IMR-90 (cell line): ENCODE data around the gene BARD1. TPM values are rescaled to one million over a fixed set of nuclear protein-coding genes. Genes with fewer than 3 reads are reported as not detected.

Source experiments
- ATAC-seq: fragments of 200-7000 bp; cut with Tn5 transposase; 2 replicates; pipeline ENCODE4 v1.9.1; 2020; ENCODE audit warnings: low read depth, mild to moderate bottlenecking, moderate library complexity
- BruUV-seq: library from RNA; stranded (reverse); fragments of 400-500 nt; replicated peaks from 2 replicates; lab custom pipeline; 2021; lab: Mats Ljungman, UMichigan
- CTCF ChIA-PET: fragments of 300-600 bp; formaldehyde crosslinking; extraction: SDS; loops from one replicate; lab custom pipeline; 2021; ENCODE audit warnings: antibody characterized with exemption; lab: Yijun Ruan, JAX
- POLR2A ChIA-PET: fragments of 300-600 bp; sonication (Branson Sonifier 250); formaldehyde crosslinking; loops from one replicate; lab custom pipeline; 2022; ENCODE audit warnings: antibody characterized with exemption; ENCODE audit not compliant: unreplicated experiment; lab: Charles Lee
- DNase-seq: peaks from one replicate; pipeline ENCODE4 v3.0.0; 2013
- H2AFZ ChIP-seq: replicated peaks from 2 replicates; pipeline ENCODE3; 2013; ENCODE audit warnings: low read length, mild to moderate bottlenecking; ENCODE audit not compliant: poor library complexity
- H2AK5ac ChIP-seq: 2 replicates; pipeline ENCODE4 v1.6.1; 2013; ENCODE audit warnings: low read depth, low read length, inconsistent platforms
- H2AK9ac ChIP-seq: replicated peaks from 2 replicates; pipeline ENCODE3; 2013; ENCODE audit warnings: mild to moderate bottlenecking, low read depth, low read length, moderate library complexity; ENCODE audit not compliant: poor library complexity
- H2BK120ac ChIP-seq: 2 replicates; pipeline ENCODE4 v1.6.1; 2013; ENCODE audit warnings: low read depth, low read length, inconsistent platforms
- H2BK15ac ChIP-seq: 3 replicates; pipeline ENCODE4 v1.6.1; 2013; ENCODE audit warnings: low read depth, low read length, inconsistent platforms
- H2BK20ac ChIP-seq: 2 replicates; pipeline ENCODE4 v1.6.1; 2013; ENCODE audit warnings: low read depth, mild to moderate bottlenecking, inconsistent platforms, low read length, moderate library complexity
- H2BK5ac ChIP-seq: 2 replicates; pipeline ENCODE4 v1.6.1; 2013; ENCODE audit warnings: mild to moderate bottlenecking, low read depth, low read length, inconsistent platforms; ENCODE audit not compliant: poor library complexity, severe bottlenecking
- H3K14ac ChIP-seq: replicated peaks from 2 replicates; pipeline ENCODE4 v1.6.1; 2013; ENCODE audit warnings: low read depth, low read length, inconsistent platforms
- H3K18ac ChIP-seq: 2 replicates; pipeline ENCODE4 v1.6.1; 2013; ENCODE audit warnings: low read depth, low read length, control low read depth
- H3K23ac ChIP-seq: 2 replicates; pipeline ENCODE4 v1.6.1; 2013; ENCODE audit warnings: low read depth, low read length, inconsistent platforms
- H3K27ac ChIP-seq: 2 replicates; pipeline ENCODE4 v1.5.1; 2013; ENCODE audit warnings: mild to moderate bottlenecking, control low read depth, low read length; ENCODE audit not compliant: insufficient read depth
- H3K27me3 ChIP-seq: 2 replicates; pipeline ENCODE4 v1.6.1; 2013; ENCODE audit warnings: low read length; ENCODE audit not compliant: control insufficient read depth, insufficient read depth
- H3K36me3 ChIP-seq: 2 replicates; pipeline ENCODE4 v1.6.1; 2013; ENCODE audit warnings: low read length, mixed read lengths; ENCODE audit not compliant: control insufficient read depth, insufficient read depth
- H3K4ac ChIP-seq: 2 replicates; pipeline ENCODE4 v1.6.1; 2013; ENCODE audit warnings: low read depth, low read length, inconsistent platforms
- H3K4me1 ChIP-seq: 2 replicates; pipeline ENCODE4 v1.6.1; 2013; ENCODE audit warnings: low read length, mixed read lengths; ENCODE audit not compliant: control insufficient read depth, insufficient read depth
- H3K4me2 ChIP-seq: 2 replicates; pipeline ENCODE4 v1.6.1; 2013; ENCODE audit warnings: low read depth, mild to moderate bottlenecking, control low read depth, low read length, moderate library complexity
- H3K4me3 ChIP-seq: 2 replicates; pipeline ENCODE4 v1.5.1; 2013; ENCODE audit warnings: low read depth, mild to moderate bottlenecking, control low read depth, low read length, moderate library complexity; ENCODE audit not compliant: insufficient read depth
- H3K56ac ChIP-seq: 2 replicates; pipeline ENCODE4 v1.6.1; 2013; ENCODE audit warnings: low read length, inconsistent platforms; ENCODE audit not compliant: insufficient read depth; ENCODE audit errors: extremely low read depth
- H3K79me1 ChIP-seq, 2 experiments: 2 replicates each; pipeline ENCODE4 v1.6.1; 2013; ENCODE audit warnings: low read length in 2 of 2, inconsistent platforms in 1 of 2, low read depth in 1 of 2
- H3K9ac ChIP-seq: 2 replicates; pipeline ENCODE4 v1.6.1; 2013; ENCODE audit warnings: low read depth, low read length, control low read depth
- H3K9me1 ChIP-seq: 2 replicates; pipeline ENCODE4 v1.6.1; 2013; ENCODE audit warnings: low read length, inconsistent platforms; ENCODE audit not compliant: insufficient read depth
- H3K9me3 ChIP-seq: 2 replicates; pipeline ENCODE4 v1.6.1; 2013; ENCODE audit warnings: low read length; ENCODE audit not compliant: control insufficient read depth, insufficient read depth
- H4K20me1 ChIP-seq: 2 replicates; pipeline ENCODE4 v1.6.1; 2013; ENCODE audit warnings: low read length, inconsistent platforms; ENCODE audit not compliant: insufficient read depth
- H4K5ac ChIP-seq: 2 replicates; pipeline ENCODE4 v1.6.1; 2013; ENCODE audit warnings: mild to moderate bottlenecking, low read depth, low read length, control low read depth
- H4K8ac ChIP-seq, 2 experiments: 2 replicates each; pipeline ENCODE4 v1.6.1; 2013; ENCODE audit warnings: low read depth in 2 of 2, low read length in 2 of 2, control low read depth in 1 of 2, inconsistent platforms in 1 of 2
- H4K91ac ChIP-seq: 2 replicates; pipeline ENCODE4 v1.6.1; 2013; ENCODE audit warnings: low read depth, low read length, inconsistent platforms; ENCODE audit not compliant: insufficient read depth
- BHLHE40 ChIP-seq: fragments of 150-350 bp; IDR thresholded peaks from 2 replicates; pipeline ENCODE4 v1.6.1; 2016; ENCODE audit warnings: mild to moderate bottlenecking, low read depth, low read length
- CEBPB ChIP-seq: IDR thresholded peaks from 2 replicates; pipeline ENCODE4 v1.6.1; 2012; ENCODE audit warnings: low read depth, low read length, improper control_type of control experiment
- CHD1 ChIP-seq: IDR thresholded peaks from 2 replicates; pipeline ENCODE4 v1.6.1; 2012; ENCODE audit warnings: low read depth, low read length, improper control_type of control experiment
- FOS ChIP-seq: fragments of 150-350 bp; IDR thresholded peaks from 2 replicates; pipeline ENCODE4 v1.6.1; 2016; ENCODE audit warnings: low read depth, low read length
- MAFK ChIP-seq: IDR thresholded peaks from 2 replicates; pipeline ENCODE4 v1.6.1; 2012; ENCODE audit warnings: low read depth, low read length, improper control_type of control experiment
- NFE2L2 ChIP-seq: fragments of 150-350 bp; IDR thresholded peaks from 2 replicates; pipeline ENCODE4 v1.6.1; 2016; ENCODE audit warnings: low read depth, mild to moderate bottlenecking, low read length
- POLR2A ChIP-seq: IDR thresholded peaks from 2 replicates; pipeline ENCODE4 v1.6.1; 2012; ENCODE audit warnings: mild to moderate bottlenecking, low read depth, low read length
- RAD21 ChIP-seq: IDR thresholded peaks from 2 replicates; pipeline ENCODE4 v1.6.1; 2012; ENCODE audit warnings: low read length, improper control_type of control experiment
- SMC3 ChIP-seq: fragments of 150-350 bp; IDR thresholded peaks from 2 replicates; pipeline ENCODE4 v1.6.1; 2016; ENCODE audit warnings: low read depth, mild to moderate bottlenecking, antibody characterized with exemption, low read length, moderate library complexity
- WGBS, 2 experiments: methylation state at CpG; one replicate each; pipeline versions ENCODE4 v1.1.5 to v1.1.7; 2013; ENCODE audit warnings: missing lambda C conversion rate in 2 of 2; ENCODE audit not compliant: insufficient read length in 1 of 2; ENCODE audit errors: extremely low coverage in 2 of 2; 5-methylcytosine and 5-hydroxymethylcytosine counted together
- dilution Hi-C: fragments of 300-500 bp; cut with HindIII; formaldehyde crosslinking; loops from one replicate; pipeline ENCODE4 v1.14.3; 2018; ENCODE audit warnings: low sequenced_read_pairs; ENCODE audit not compliant: unreplicated experiment
- in situ Hi-C: fragments of 300-500 bp; cut with MboI; formaldehyde crosslinking; loops from 3 replicates; pipeline ENCODE4 v1.14.3; 2019; ENCODE audit warnings: low sequenced_read_pairs, inconsistent platforms, mixed read lengths
- intact Hi-C: fragments of 100-400 bp; cut with micrococcal nuclease; formaldehyde crosslinking; loops from 2 replicates; pipeline ENCODE4 v1.10.0; 2022
- polyA plus RNA-seq, 3 experiments: library from polyadenylated mRNA; depleted of rRNA; stranded (reverse); fragments of >200 nt; gene quantifications; 2 replicates each; pipeline ENCODE4 v1.2.3, GENCODE V29; 2012; ENCODE audit warnings: low replicate concordance in 1 of 3
- total RNA-seq: library from RNA; depleted of rRNA; stranded (reverse); fragments of >200 nt; gene quantifications from 2 replicates; pipeline ENCODE4 v1.2.3, GENCODE V29; 2012

Gene BARD1
- total and polyA plus RNA-seq, 2 of the 4 experiments (the other 2 are of a cell fraction): 3.1 to 34.6 TPM

DNA sequence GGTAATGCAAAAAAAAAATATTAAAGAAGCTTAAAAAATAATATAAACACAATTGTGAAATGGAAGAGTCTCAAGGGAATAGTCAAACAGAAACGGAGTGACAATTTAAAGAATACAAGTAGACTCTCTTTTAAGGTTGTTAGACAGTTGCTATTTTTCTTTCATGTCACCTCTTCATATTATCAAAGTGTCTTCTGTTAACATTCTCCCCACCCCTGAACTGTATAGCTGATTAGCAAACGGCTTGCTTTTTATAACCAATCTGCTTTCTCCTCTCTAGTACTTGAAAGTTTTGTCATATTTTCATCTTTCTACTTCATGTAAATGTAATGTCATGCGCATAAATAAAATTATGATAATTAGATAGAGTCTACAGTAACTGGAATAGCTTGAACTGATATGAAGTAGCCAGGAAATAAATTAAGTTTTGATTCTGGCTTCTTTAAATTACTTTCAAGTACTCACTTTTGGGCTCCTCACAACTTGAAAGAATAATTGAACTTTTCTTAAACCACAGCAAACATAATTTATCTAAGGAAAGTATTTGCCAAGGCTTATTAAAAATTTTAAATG lies 37.0 kb downstream of the BARD1 start:
- no peak overlapping the region for H2AK5ac ChIP-seq
- DNase-seq (no peak), ATAC-seq (no peak)
- no peak overlapping the region for H3K56ac ChIP-seq
- no peak overlapping the region for H4K5ac ChIP-seq
- H3K9ac ChIP-seq: no peak overlapping the region
- CTCF ChIA-PET: no interaction called here
- peaks cover 2% of the 10 kb centered on the region; the same call in 1 of the 2 replicates for H3K4me1 ChIP-seq
- no peaks in the 10 kb centered on the region for H3K9me1 ChIP-seq
- H3K18ac ChIP-seq: no peak overlapping the region
- H2AK9ac ChIP-seq: no peak overlapping the region
- no peaks in the 10 kb centered on the region for H3K27me3 ChIP-seq
- no peak overlapping the region for H3K23ac ChIP-seq
- no peaks in the 10 kb centered on the region for H4K20me1 ChIP-seq
- H3K9me3 ChIP-seq: peaks cover 4% of the 10 kb centered on the region
- no peak overlapping the region for H2BK15ac ChIP-seq
- peaks cover 13 to 17% of the 10 kb centered on the region in 2 experiments for H3K79me1 ChIP-seq
- POLR2A ChIA-PET: no interaction called here
- H2BK20ac ChIP-seq: no peak overlapping the region
- dilution Hi-C loops (no loop called here), intact Hi-C loops (no loop called here), in situ Hi-C loops (no loop called here)
- H3K4me2 ChIP-seq: no peak overlapping the region
- no peak for TF ChIP-seq MAFK
- no peak for TF ChIP-seq NFE2L2
- TF ChIP-seq BHLHE40: no peak
- no peak for TF ChIP-seq CEBPB
- no peak for TF ChIP-seq POLR2A
- TF ChIP-seq SMC3: no peak
- TF ChIP-seq FOS: no peak
- TF ChIP-seq CHD1: no peak
- TF ChIP-seq RAD21: no peak
- no peak overlapping the region for H2BK120ac ChIP-seq
- H4K8ac ChIP-seq: no peak overlapping the region
- H2BK5ac ChIP-seq: no peak overlapping the region
- WGBS, 2 experiments: no CpG with 5 or more reads among the region's 3 CpGs
- no peak overlapping the region for H3K27ac ChIP-seq
- no peak overlapping the region for H3K4ac ChIP-seq
- H3K14ac ChIP-seq: no peak overlapping the region
- H2AFZ ChIP-seq: no peak overlapping the region
- peaks cover 3% of the 10 kb centered on the region; the same call in 1 of the 2 replicates for H3K36me3 ChIP-seq
- no TSS peak for BruUV-seq
- no peak overlapping the region for H3K4me3 ChIP-seq
- H4K91ac ChIP-seq: no peak overlapping the region
